Mucosa of stomach (tissue), 1 donor: ENCODE measurements around the gene WDR44.
A peak's percentile ranks its signal among the peaks of the same experiment; 100 is the strongest.

Source experiments
- H3K27me3 ChIP-seq: one replicate; pipeline ENCODE4 v1.7.0; 2013; ENCODE audit warnings: mild to moderate bottlenecking, low read length; ENCODE audit not compliant: control insufficient read depth, insufficient read depth
- H3K36me3 ChIP-seq: one replicate; pipeline ENCODE4 v1.7.0; 2013; ENCODE audit warnings: low read length; ENCODE audit not compliant: control insufficient read depth, insufficient read depth
- H3K4me1 ChIP-seq: one replicate; pipeline ENCODE4 v1.7.0; 2013; ENCODE audit warnings: mild to moderate bottlenecking, low read length; ENCODE audit not compliant: control insufficient read depth, insufficient read depth
- H3K4me3 ChIP-seq: one replicate; pipeline ENCODE4 v1.7.0; 2013; ENCODE audit warnings: low read length
- H3K9ac ChIP-seq: one replicate; pipeline ENCODE4 v1.7.0; 2013; ENCODE audit warnings: mild to moderate bottlenecking, low read length, moderate library complexity
- H3K9me3 ChIP-seq: one replicate; pipeline ENCODE4 v1.7.0; 2013; ENCODE audit warnings: mild to moderate bottlenecking, low read length, moderate library complexity; ENCODE audit not compliant: control insufficient read depth
- donor health status: Pancreatic carcinoma.

WDR44 gene

DNA sequence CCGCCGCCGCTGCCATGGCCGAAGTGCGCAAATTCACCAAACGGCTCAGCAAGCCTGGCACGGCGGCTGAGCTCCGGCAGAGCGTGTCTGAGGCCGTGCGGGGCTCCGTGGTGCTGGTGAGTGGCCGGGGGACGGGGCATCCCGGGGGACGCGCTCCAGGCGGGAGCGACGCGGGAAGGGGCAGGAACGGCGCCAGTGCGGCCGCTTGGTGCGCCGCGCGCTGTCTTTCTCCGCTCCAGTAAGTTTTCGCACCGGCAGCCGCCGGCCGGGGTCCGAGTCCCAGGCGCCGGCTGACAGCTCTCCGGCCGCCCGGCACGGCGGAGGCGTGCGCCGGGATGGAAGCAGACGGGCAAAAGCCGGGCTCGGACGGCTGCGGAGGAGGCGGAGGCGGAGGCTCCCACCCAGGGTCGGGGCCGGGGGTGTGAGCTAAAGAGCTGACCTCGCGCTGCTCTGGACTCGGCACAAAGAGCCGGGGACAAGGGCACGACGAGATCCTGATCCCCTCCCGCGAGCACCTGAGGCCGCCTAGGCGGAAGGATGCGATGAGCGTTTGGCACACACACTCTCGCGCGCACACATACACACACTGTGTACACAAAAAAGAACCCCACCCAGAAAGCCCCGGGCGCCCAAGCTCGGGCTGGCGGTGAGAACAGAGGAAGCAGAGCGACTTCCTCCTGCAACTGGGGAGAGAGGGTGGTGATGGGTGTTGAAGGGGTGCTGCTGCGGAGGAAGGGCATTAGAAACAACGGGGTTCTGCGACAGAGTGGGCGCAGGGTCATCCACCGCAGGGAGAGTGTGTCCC is 150.3 kb downstream of the WDR44 start:
- H3K4me1 ChIP-seq: peaks cover 4% of the 10 kb centered on the region
- H3K36me3 ChIP-seq: no peaks in the 10 kb centered on the region
- H3K27me3 ChIP-seq: no peaks in the 10 kb centered on the region
- peak overlapping the region; percentile 39 for H3K9ac ChIP-seq
- H3K4me3 ChIP-seq: peak overlapping the region; percentile 25
- no peaks in the 10 kb centered on the region for H3K9me3 ChIP-seq

DNA sequence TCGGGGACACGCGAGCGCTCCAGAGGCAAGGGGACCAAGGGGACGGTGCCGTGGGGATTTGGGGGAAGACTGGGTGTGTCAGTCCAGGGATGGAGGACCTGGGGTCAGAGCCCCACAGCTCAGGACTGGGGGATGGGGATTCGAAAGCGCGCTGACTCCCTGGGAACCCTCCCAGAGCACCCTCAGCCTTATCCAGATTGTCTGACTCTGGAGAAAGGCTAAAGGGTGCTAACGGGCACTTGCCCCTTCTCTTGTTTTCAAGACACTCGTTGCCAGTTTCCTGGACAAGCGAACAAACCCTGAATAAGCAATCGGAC is 150.8 kb downstream of the WDR44 start:
- Histone ChIP-seq H3K9ac (peak overlapping the region; percentile 34), H3K9me3 (no peaks in the 10 kb centered on the region), H3K4me3 (peak overlapping the region; percentile 25), H3K36me3 (no peaks in the 10 kb centered on the region), H3K27me3 (no peaks in the 10 kb centered on the region), H3K4me1 (peaks cover 4% of the 10 kb centered on the region)

DNA sequence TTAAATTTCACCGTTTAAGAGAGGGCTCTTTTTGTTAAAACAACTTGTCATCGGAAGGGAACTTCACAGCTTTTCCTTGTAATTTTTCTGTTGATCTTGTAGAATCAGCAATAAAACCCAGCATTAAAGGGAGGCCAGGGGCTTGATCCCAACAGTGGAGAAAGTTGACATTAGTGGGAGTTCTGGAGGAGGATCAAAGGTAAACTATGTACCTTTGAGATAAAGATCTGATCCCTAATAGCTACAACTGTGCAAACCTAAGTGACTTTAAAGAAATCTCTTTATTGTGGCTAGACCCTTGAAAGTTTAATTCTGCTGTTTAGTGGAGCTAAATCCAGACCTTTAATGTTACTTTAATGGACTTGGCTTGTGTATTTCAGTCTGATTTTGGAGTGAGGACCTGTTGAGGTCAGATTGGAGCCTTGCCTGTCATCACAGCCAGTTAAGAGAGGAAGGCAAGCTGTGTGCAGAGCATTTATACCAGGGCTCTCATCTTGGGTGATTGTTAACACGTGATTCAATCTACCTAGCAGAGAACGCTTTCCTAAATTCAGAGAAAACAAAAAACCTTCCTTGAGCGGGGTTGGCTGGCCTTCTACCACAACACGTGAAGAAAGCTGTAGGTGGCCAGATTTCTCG is 151.4 kb downstream of the WDR44 start:
- H3K27me3 ChIP-seq: no peaks in the 10 kb centered on the region
- H3K9me3 ChIP-seq: no peaks in the 10 kb centered on the region
- peak overlapping the region; percentile 25 for H3K4me3 ChIP-seq
- H3K4me1 ChIP-seq: peaks cover 4% of the 10 kb centered on the region
- no peaks in the 10 kb centered on the region for H3K36me3 ChIP-seq
- H3K9ac ChIP-seq: peak overlapping the region; percentile 34

DNA sequence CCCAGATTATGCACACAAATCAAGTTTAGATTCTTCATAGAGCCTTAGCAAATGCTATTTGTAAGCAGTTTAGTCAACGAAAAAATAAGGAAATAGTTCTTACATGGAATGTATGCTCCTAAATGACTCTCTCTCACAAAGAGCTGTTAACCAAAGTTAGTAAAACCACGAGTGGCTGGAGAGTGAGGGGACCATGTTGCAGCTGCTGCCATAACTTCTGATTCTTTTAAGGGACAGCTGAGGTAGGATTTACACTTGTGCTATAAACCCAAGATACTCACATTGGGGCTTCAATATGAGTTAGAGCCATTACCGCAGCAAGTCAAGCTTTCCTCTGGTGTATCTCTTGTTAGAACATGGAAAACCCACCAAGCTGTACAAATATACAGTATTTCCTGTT is 152.4 kb downstream of the WDR44 start:
- Histone ChIP-seq H3K9me3 (no peaks in the 10 kb centered on the region), H3K36me3 (no peaks in the 10 kb centered on the region), H3K27me3 (no peaks in the 10 kb centered on the region), H3K4me3 (no peak overlapping the region), H3K4me1 (peaks cover 4% of the 10 kb centered on the region), H3K9ac (no peak overlapping the region)

DNA sequence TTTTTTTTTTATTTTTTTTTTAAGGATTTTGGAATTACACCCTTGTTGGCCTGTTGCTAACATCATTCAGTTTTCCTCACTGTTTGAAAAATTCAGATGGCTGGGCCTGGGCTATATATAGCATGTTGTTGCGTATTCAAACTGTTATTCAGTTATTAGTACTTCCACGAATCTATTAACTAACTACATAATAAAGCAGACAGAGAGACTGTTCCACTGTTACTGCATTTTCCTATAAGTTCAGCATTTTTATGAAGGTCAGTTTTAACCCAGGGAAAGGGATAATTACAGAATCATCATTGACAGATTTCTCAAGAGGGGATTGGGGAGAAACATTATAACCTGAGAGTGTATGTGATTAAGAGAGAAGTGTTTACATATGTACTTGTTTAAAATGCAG is 152.8 kb downstream of the WDR44 start:
- H3K27me3 ChIP-seq: no peaks in the 10 kb centered on the region
- H3K36me3 ChIP-seq: no peaks in the 10 kb centered on the region
- H3K4me1 ChIP-seq: peaks cover 4% of the 10 kb centered on the region
- no peaks in the 10 kb centered on the region for H3K9me3 ChIP-seq
- no peak overlapping the region for H3K9ac ChIP-seq
- no peak overlapping the region for H3K4me3 ChIP-seq

DNA sequence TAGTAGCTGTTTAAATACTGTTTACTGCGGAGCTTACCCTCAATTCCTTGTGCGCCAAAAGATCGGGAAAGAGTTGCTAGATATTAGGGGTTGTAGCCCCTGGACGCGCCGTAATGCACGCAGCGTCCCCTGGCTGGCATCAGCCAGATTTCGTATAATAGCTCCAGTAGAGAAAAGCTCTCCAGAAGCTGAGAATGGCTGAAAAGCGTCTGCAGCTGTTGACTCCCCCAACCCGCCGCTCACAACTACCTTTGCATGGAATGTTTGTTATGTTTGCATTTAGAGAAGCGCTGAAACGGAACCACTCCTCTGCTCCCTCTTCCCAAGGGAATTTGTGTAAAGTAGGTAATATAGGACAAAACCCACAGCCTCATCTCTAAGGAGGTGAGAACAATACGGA is 153.4 kb downstream of the WDR44 start:
- no peaks in the 10 kb centered on the region for H3K27me3 ChIP-seq
- no peak overlapping the region for H3K4me3 ChIP-seq
- no peaks in the 10 kb centered on the region for H3K9me3 ChIP-seq
- H3K9ac ChIP-seq: no peak overlapping the region
- H3K36me3 ChIP-seq: no peaks in the 10 kb centered on the region
- H3K4me1 ChIP-seq: peaks cover 4% of the 10 kb centered on the region
